Epithelial cell of esophagus (primary cell): ENCODE data around the gene MBD1.
A peak's percentile ranks its signal among the peaks of the same experiment; 100 is the strongest.
"Not testable (repeated sequence)": the region's sequence is repeated elsewhere in the genome, so short reads cannot be mapped to it uniquely, and the experiment has no call there.

Experiments used
- DNase-seq: peaks from one replicate; pipeline ENCODE4 v3.0.0; 2010; ENCODE audit warnings: low read depth
- H3K4me3 ChIP-seq: 2 replicates; pipeline ENCODE4 v1.5.1; 2011; ENCODE audit warnings: mild to moderate bottlenecking, low read length, control low read depth
- CTCF ChIP-seq: IDR thresholded peaks from 2 replicates; pipeline ENCODE4 v1.5.1; 2011; ENCODE audit warnings: low read depth, mild to moderate bottlenecking, low read length, control low read depth, inconsistent platforms; ENCODE audit not compliant: insufficient read depth; ENCODE audit errors: missing control alignments

MBD1 gene

GRCh38 chr18:50249576-50249975 lies 31.7 kb downstream of the MBD1 start:
- no peak overlapping the region for H3K4me3 ChIP-seq
- no peak for TF ChIP-seq CTCF
- no peak for DNase-seq

- no peak for DNase-seq
- no peak overlapping the region for H3K4me3 ChIP-seq
- TF ChIP-seq CTCF: no peak
These were observed 33.8 kb downstream of the MBD1 start for GRCh38 chr18:50247561-50247960.

DNA sequence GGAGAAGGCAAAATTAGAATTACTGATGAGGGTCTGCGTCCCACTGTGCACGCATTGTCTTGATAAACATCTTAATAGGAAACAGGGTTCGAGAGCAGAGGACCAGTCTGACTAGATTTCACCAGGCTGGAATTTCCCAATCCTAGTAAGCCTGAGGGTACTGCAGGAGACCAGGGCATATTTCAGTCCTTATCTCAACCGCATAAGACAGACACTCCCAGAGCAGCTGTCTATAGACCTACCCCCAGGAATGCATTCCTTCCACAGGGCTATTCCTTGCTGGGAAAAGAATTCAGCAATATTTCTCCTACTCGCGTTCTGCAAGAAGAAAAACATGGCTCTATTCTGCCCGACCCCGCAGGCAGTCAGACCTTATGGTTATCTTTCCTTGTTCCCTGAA lies 39.6 kb downstream of the MBD1 start:
- H3K4me3 ChIP-seq, DNase-seq: not testable (repeated sequence)

DNA sequence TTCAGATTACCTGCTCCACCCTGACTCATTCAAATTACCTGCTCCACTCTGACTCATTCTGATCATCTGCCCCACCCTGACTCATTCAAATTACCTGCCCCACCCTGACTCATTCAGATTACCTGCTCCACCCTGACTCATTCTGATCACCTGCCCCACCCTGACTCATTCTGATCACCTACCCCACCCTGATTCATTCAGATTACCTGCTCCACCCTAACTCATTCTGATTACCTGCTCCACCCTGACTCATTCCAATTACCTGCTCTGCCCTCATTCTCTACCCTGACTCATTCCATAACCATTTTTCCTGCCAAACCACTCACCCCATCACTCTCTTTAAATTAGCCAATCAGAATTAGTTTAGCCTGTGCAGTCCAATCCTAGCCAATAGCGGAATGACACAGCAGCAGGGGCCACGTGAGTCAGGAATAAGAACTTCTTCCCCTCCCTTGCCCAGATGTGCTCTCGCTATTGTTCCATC lies 41.2 kb downstream of the MBD1 start:
- H3K4me3 ChIP-seq: no peak overlapping the region
- TF ChIP-seq CTCF: no peak
- DNase-seq: peak; percentile 97

DNA sequence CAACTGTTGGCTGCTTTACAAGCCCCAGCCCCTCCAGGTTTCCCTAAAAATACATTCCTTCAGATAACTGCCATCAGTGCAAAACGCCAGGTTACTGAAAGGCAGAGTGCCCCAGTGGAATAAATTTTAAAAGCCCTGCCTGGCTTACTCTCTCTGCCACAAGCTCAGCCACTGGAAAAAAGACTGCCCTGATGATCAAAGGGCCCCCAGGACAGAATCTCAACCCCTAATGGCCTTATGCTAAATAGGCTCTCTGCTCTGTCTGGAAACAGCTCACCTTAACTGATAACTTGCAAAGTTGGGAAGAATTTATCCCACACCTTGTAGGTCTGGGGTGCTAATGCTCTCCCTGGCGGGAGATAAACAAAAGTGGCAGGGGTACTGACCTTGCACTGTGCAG lies 48.9 kb downstream of the MBD1 start:
- no peak for TF ChIP-seq CTCF
- no peak overlapping the region for H3K4me3 ChIP-seq
- no peak for DNase-seq

DNA sequence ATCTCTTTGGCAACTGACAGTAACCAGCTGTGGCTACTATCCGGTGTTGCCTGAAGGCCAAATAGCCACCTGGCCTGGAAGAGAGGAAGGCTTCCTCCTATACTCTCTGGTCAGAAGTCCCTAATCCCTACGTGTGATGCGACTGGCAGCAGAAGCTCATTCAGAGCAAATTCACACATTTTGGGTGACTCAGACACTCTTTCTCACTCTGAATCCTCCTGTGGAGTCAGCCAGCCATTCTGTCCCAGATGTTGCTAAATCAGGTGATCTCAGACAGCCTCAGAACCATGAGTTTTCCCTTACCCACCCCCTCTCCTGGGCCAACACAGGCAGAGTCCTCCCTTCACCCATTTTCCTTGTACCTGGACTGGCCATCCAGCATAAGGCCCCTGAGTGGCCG lies 49.7 kb downstream of the MBD1 start:
- peak; percentile 93 for DNase-seq
- no peak overlapping the region for H3K4me3 ChIP-seq
- TF ChIP-seq CTCF: no peak

- DNase-seq, H3K4me3 ChIP-seq: not testable (repeated sequence)
These were observed 61.1 kb downstream of the MBD1 start for GRCh38 chr18:50220249-50220648.
